ENCODE measurements around the gene RNF6.

- TF ChIP-seq CTCF (conservative IDR thresholded peaks at IDR 0.05; ENCODE audit: low read length), result no peak
- no peak for TF ChIP-seq EZH2phosphoT487 (IDR thresholded peaks at IDR 0.05; ENCODE audit: borderline replicate concordance, low read depth, low read length)
Observed at GRCh38 chr13:26228096-26228495, 6.0 kb upstream of the RNF6 start.

Data from OCI-LY7 (cell line).